ENCODE measurements around the gene AFTPH. TPM values are rescaled to one million over a fixed set of nuclear protein-coding genes. Genes with fewer than 3 reads are reported as not detected.

The AFTPH gene
- total and polyA plus RNA-seq, 9 of the 15 experiments (the other 6 are each of a cell fraction or from before 2014, with no cell fraction given), result 8.0 to 26.2 (median 13.8) TPM

DNA sequence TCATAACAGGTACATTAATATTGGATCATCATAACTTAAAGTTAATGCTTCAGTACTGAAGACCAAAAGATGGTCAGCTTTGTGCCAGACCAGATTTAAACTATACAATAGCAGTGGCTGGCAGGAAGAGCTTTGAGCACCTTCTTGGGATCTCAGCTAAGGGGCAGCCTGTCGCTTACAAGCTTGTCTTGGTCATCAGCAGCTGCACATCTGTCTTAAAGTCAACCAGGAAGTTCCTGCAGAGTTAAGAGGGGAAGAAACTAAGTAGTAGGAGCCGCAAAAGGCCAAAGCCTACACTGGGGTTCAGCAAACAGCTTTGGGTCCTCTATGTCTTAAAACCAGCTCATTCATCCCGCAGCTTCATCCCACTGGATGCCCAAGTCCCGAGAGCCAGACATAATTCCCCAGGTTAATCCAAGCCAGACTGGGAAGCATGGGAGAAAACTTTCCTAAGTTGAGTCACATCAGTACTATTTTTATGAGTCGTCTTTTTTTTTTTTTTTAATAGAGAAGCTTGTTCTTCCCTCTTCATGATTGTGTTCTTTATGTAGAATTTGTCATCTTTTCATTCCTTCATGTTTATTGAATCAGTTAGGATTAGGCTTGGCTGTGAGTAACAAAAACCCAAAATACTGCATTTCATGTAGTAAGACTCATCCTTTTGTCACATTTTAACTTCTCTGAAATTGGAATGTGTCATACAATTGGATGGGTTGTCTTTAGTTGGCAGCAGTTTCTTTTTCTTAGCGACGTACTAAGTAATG lies 70.3 kb downstream of the AFTPH start:
- ChIA-PET CTCF (ENCODE audit: low intra/inter-chr PET ratio) (interaction anchor here (1.5 to 2.4 kb wide), 2 partner anchors 271 to 279 kb away, joined by 10 to 14 read pairs; no protein-coding TSS in a partner anchor), POLR2A (interaction anchor here (0.6 to 1.3 kb wide), 5 partner anchors 11 to 267 kb away, joined by 3 to 4 read pairs (median 3); no protein-coding TSS in a partner anchor)
- Histone ChIP-seq H3K9me3 (replicated peaks; ENCODE audit: control insufficient read depth, insufficient read depth, low read depth, low read length) (no peaks in the 10 kb centered on the region), H3K4me3 (no peak overlapping the region), H4K20me1 (replicated peaks; ENCODE audit: control insufficient read depth, insufficient read depth, low read length) (no peaks in the 10 kb centered on the region), H3K9ac (ENCODE audit: insufficient read depth in 1 of 2, low read depth in 2 of 2, low read length in 2 of 2) (no peak overlapping the region), H3K27me3 (ENCODE audit: control insufficient read depth in 2 of 2, insufficient read depth in 2 of 2, low read length in 2 of 2) (no peaks in the 10 kb centered on the region), H3K27ac (ENCODE audit: extremely low read depth, low read depth, low read length) (no peak overlapping the region), H3K9me1 (ENCODE audit: control insufficient read depth, insufficient read depth, low read length) (no peaks in the 10 kb centered on the region), H3K4me2 (ENCODE audit: insufficient read depth, low read length) (no peak overlapping the region), H2AFZ (ENCODE audit: low read depth, low read length) (no peak overlapping the region), H3K79me2 (ENCODE audit: control insufficient read depth, insufficient read depth, low read length) (no peaks in the 10 kb centered on the region), H3K36me3 (ENCODE audit: control insufficient read depth, insufficient read depth, low read length) (peaks cover 17% of the 10 kb centered on the region; the same call in 2 of the 3 replicates), H3K4me1 (replicated peaks in 1 of 2; ENCODE audit: control insufficient read depth in 2 of 2, insufficient read depth in 2 of 2, low read length in 2 of 2) (peaks cover 0 to 3% of the 10 kb centered on the region in 2 experiments; a peak in 1 of 5 replicates)
- no TSS peak for BruUV-seq (replicated peaks)
- intact Hi-C loops (cut with micrococcal nuclease) (no loop called here), in situ Hi-C loops (cut with MboI) (no loop called here)
- TF ChIP-seq ELF1 (tag; IDR thresholded peaks at IDR 0.05) (0 out of 2 replicates have a peak, but pooled peaks have one; percentile 28), SMARCC2 (IDR thresholded peaks at IDR 0.05; ENCODE audit: low read depth) (no peak), PRDM10 (IDR thresholded peaks at IDR 0.05; ENCODE audit: partially characterized antibody) (no peak)
- WGBS (ENCODE audit: insufficient coverage, low coverage, missing lambda C conversion rate), result 71% methylated on average over 7 of the region's 7 CpGs
- ATAC-seq (no peak), FAIRE-seq (no peak), DNase-seq (ENCODE audit: extremely low read depth in 1 of 4, low spot score in 3 of 4) (no peak)

Data from K562 (cell line).